ENCODE measurements around the gene SLC5A11.

The SLC5A11 gene

GRCh38 chr16:24917236-24917635, 71.5 kb downstream of the SLC5A11 start:
- Histone ChIP-seq H3K14ac (ENCODE audit: low read length) (no peak overlapping the region), H4K8ac (ENCODE audit: low read depth, low read length) (no peak overlapping the region), H4K12ac (ENCODE audit: low read depth, low read length) (no peak overlapping the region), H3K4me2 (ENCODE audit: low read length) (no peak overlapping the region), H3K23ac (ENCODE audit: low read length) (no peak overlapping the region), H2BK120ac (ENCODE audit: insufficient read depth, low read length, poor library complexity) (no peak overlapping the region), H3K4me3 (ENCODE audit: low read depth, low read length) (no peak overlapping the region), H3K36me3 (ENCODE audit: control insufficient read depth in 1 of 2, insufficient read depth in 2 of 2, low read length in 2 of 2) (peaks cover 23 to 34% of the 10 kb centered on the region in 2 experiments), H3K79me1 (ENCODE audit: low read length) (no peaks in the 10 kb centered on the region), H2AK5ac (ENCODE audit: low read length) (no peak overlapping the region), H3K27me3 (ENCODE audit: insufficient read depth, low read length) (no peaks in the 10 kb centered on the region), H2BK12ac (ENCODE audit: low read length) (no peak overlapping the region), H3K18ac (ENCODE audit: low read length) (no peak overlapping the region), H3K79me2 (ENCODE audit: control insufficient read depth, insufficient read depth, low read length, poor library complexity) (no peaks in the 10 kb centered on the region), H3K9me3 (ENCODE audit: insufficient read depth, low read depth, low read length) (peaks cover 10% of the 10 kb centered on the region), H3K9ac (ENCODE audit: low read length) (no peak overlapping the region), H2BK5ac (ENCODE audit: low read depth, low read length, poor library complexity) (no peak overlapping the region), H3K4me1 (ENCODE audit: control insufficient read depth in 1 of 2, insufficient read depth in 2 of 2, low read length in 2 of 2) (no peaks in the 10 kb centered on the region), H3K4ac (ENCODE audit: low read depth, low read length) (no peak overlapping the region), H2AFZ (ENCODE audit: insufficient read depth, low read length, poor library complexity) (no peak overlapping the region), H3K27ac (ENCODE audit: low read depth, low read length) (no peak overlapping the region), H4K91ac (ENCODE audit: low read depth, low read length) (no peak overlapping the region)
- WGBS (ENCODE audit: extremely low coverage, insufficient coverage, insufficient read length), result no CpG with 5 or more reads among the region's 6 CpGs
- DNase-seq, result no peak

GRCh38 chr16:24917891-24918290, 72.1 kb downstream of the SLC5A11 start:
- Histone ChIP-seq H2BK12ac (ENCODE audit: low read length) (no peak overlapping the region), H3K27ac (ENCODE audit: low read depth, low read length) (no peak overlapping the region), H4K12ac (ENCODE audit: low read depth, low read length) (no peak overlapping the region), H3K4me2 (ENCODE audit: low read length) (no peak overlapping the region), H2AK5ac (ENCODE audit: low read length) (no peak overlapping the region), H3K4ac (ENCODE audit: low read depth, low read length) (no peak overlapping the region), H3K23ac (ENCODE audit: low read length) (no peak overlapping the region), H3K4me1 (ENCODE audit: control insufficient read depth in 1 of 2, insufficient read depth in 2 of 2, low read length in 2 of 2) (no peaks in the 10 kb centered on the region), H2BK120ac (ENCODE audit: insufficient read depth, low read length, poor library complexity) (no peak overlapping the region), H2BK5ac (ENCODE audit: low read depth, low read length, poor library complexity) (no peak overlapping the region), H3K14ac (ENCODE audit: low read length) (no peak overlapping the region), H2AFZ (ENCODE audit: insufficient read depth, low read length, poor library complexity) (no peak overlapping the region), H3K9me3 (ENCODE audit: insufficient read depth, low read depth, low read length) (peaks cover 10% of the 10 kb centered on the region), H3K18ac (ENCODE audit: low read length) (no peak overlapping the region), H3K79me2 (ENCODE audit: control insufficient read depth, insufficient read depth, low read length, poor library complexity) (no peaks in the 10 kb centered on the region), H3K79me1 (ENCODE audit: low read length) (no peaks in the 10 kb centered on the region), H3K27me3 (ENCODE audit: insufficient read depth, low read length) (no peaks in the 10 kb centered on the region), H3K9ac (ENCODE audit: low read length) (no peak overlapping the region), H3K4me3 (ENCODE audit: low read depth, low read length) (no peak overlapping the region), H3K36me3 (ENCODE audit: control insufficient read depth in 1 of 2, insufficient read depth in 2 of 2, low read length in 2 of 2) (peaks cover 23 to 34% of the 10 kb centered on the region in 2 experiments), H4K8ac (ENCODE audit: low read depth, low read length) (no peak overlapping the region), H4K91ac (ENCODE audit: low read depth, low read length) (no peak overlapping the region)
- no peak for DNase-seq
- no CpG with 5 or more reads among the region's 5 CpGs for WGBS (ENCODE audit: extremely low coverage, insufficient coverage, insufficient read length)

GRCh38 chr16:24918641-24919040, 72.9 kb downstream of the SLC5A11 start:
- Histone ChIP-seq H3K4me3 (ENCODE audit: low read depth, low read length) (no peak overlapping the region), H3K18ac (ENCODE audit: low read length) (no peak overlapping the region), H2BK12ac (ENCODE audit: low read length) (no peak overlapping the region), H3K14ac (ENCODE audit: low read length) (no peak overlapping the region), H2AFZ (ENCODE audit: insufficient read depth, low read length, poor library complexity) (no peak overlapping the region), H3K27ac (ENCODE audit: low read depth, low read length) (no peak overlapping the region), H3K36me3 (ENCODE audit: control insufficient read depth in 1 of 2, insufficient read depth in 2 of 2, low read length in 2 of 2) (peaks cover 23 to 34% of the 10 kb centered on the region in 2 experiments), H3K4me1 (ENCODE audit: control insufficient read depth in 1 of 2, insufficient read depth in 2 of 2, low read length in 2 of 2) (no peaks in the 10 kb centered on the region), H3K23ac (ENCODE audit: low read length) (no peak overlapping the region), H2BK5ac (ENCODE audit: low read depth, low read length, poor library complexity) (no peak overlapping the region), H2AK5ac (ENCODE audit: low read length) (no peak overlapping the region), H3K79me2 (ENCODE audit: control insufficient read depth, insufficient read depth, low read length, poor library complexity) (no peaks in the 10 kb centered on the region), H4K12ac (ENCODE audit: low read depth, low read length) (no peak overlapping the region), H3K4me2 (ENCODE audit: low read length) (no peak overlapping the region), H3K27me3 (ENCODE audit: insufficient read depth, low read length) (no peaks in the 10 kb centered on the region), H3K9ac (ENCODE audit: low read length) (no peak overlapping the region), H3K4ac (ENCODE audit: low read depth, low read length) (no peak overlapping the region), H3K79me1 (ENCODE audit: low read length) (no peaks in the 10 kb centered on the region), H3K9me3 (ENCODE audit: insufficient read depth, low read depth, low read length) (peaks cover 7% of the 10 kb centered on the region), H4K91ac (ENCODE audit: low read depth, low read length) (no peak overlapping the region), H4K8ac (ENCODE audit: low read depth, low read length) (no peak overlapping the region), H2BK120ac (ENCODE audit: insufficient read depth, low read length, poor library complexity) (no peak overlapping the region)
- DNase-seq, result no peak
- WGBS (ENCODE audit: extremely low coverage, insufficient coverage, insufficient read length), result no CpG with 5 or more reads among the region's 10 CpGs

GRCh38 chr16:24919536-24919935, 73.8 kb downstream of the SLC5A11 start:
- DNase-seq, result no peak
- Histone ChIP-seq H3K23ac (ENCODE audit: low read length) (no peak overlapping the region), H3K9ac (ENCODE audit: low read length) (no peak overlapping the region), H4K12ac (ENCODE audit: low read depth, low read length) (no peak overlapping the region), H3K4me3 (ENCODE audit: low read depth, low read length) (no peak overlapping the region), H4K91ac (ENCODE audit: low read depth, low read length) (no peak overlapping the region), H3K36me3 (ENCODE audit: control insufficient read depth in 1 of 2, insufficient read depth in 2 of 2, low read length in 2 of 2) (peaks cover 23 to 34% of the 10 kb centered on the region in 2 experiments), H2AK5ac (ENCODE audit: low read length) (no peak overlapping the region), H2BK120ac (ENCODE audit: insufficient read depth, low read length, poor library complexity) (no peak overlapping the region), H3K27ac (ENCODE audit: low read depth, low read length) (no peak overlapping the region), H3K4me2 (ENCODE audit: low read length) (no peak overlapping the region), H3K18ac (ENCODE audit: low read length) (no peak overlapping the region), H4K8ac (ENCODE audit: low read depth, low read length) (no peak overlapping the region), H2AFZ (ENCODE audit: insufficient read depth, low read length, poor library complexity) (no peak overlapping the region), H3K9me3 (ENCODE audit: insufficient read depth, low read depth, low read length) (peaks cover 7% of the 10 kb centered on the region), H3K14ac (ENCODE audit: low read length) (no peak overlapping the region), H3K4me1 (ENCODE audit: control insufficient read depth in 1 of 2, insufficient read depth in 2 of 2, low read length in 2 of 2) (no peaks in the 10 kb centered on the region), H2BK5ac (ENCODE audit: low read depth, low read length, poor library complexity) (no peak overlapping the region), H3K79me1 (ENCODE audit: low read length) (no peaks in the 10 kb centered on the region), H3K79me2 (ENCODE audit: control insufficient read depth, insufficient read depth, low read length, poor library complexity) (no peaks in the 10 kb centered on the region), H3K27me3 (ENCODE audit: insufficient read depth, low read length) (no peaks in the 10 kb centered on the region), H3K4ac (ENCODE audit: low read depth, low read length) (no peak overlapping the region), H2BK12ac (ENCODE audit: low read length) (no peak overlapping the region)
- no CpG with 5 or more reads among the region's 8 CpGs for WGBS (ENCODE audit: extremely low coverage, insufficient coverage, insufficient read length)
